Renal pelvis (tissue), 4 donors: ENCODE measurements around the gene TRIM67. TPM values are rescaled to one million over a fixed set of nuclear protein-coding genes. Genes with fewer than 3 reads are reported as not detected.
"Not testable (repeated sequence)": the region's sequence is repeated elsewhere in the genome, so short reads cannot be mapped to it uniquely, and the experiment has no call there.

Source experiments
- DNase-seq: peaks from one replicate; pipeline ENCODE4 v3.0.0-alpha.2; 2013
- polyA plus RNA-seq, 3 donors: library from polyadenylated mRNA; unstranded; fragments of 120-200 nt; gene quantifications; one replicate each; pipeline ENCODE4 v1.2.1, GENCODE V29; 2013; ENCODE audit not compliant: insufficient read length in 3 of 3

Gene TRIM67
- polyA plus RNA-seq, 3 donors: 0.08 to 0.11 (median 0.10) TPM

DNA sequence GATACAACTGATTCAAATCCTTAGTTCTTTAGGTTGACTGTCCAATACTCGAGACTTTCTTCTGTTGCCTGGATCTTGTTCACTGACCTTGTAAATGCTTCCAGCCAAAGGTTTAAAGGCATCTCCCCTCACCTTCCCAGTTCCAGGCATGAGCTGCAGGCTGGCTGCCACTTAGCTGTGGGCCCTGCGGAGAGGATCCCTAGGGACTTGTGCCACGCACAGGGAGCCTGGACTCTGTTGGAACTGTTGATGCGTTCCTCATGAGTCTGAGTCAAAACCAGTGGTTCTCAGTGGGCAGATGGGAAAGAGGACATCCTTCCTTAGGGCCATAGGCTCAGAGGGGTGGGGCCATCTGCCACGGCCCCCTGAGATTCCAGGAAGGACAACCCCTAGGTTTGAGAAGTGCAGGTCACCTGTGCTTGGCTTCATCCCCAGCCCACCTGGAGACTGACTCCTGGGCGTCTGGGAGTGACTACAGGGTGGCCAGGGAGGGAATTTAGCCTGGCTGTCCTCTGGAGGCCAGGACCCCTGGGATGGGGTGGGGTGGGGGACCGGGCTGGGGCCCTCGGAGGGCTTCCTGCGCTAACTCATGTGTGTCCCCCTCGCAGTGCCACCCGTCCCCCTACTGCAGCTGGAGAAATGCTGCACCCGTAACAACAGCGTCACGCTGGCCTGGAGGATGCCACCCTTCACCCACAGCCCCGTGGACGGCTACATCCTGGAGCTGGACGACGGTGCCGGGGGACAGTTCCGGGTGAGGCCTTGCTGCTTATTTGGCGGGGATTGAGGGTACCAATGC is 41.6 kb downstream of the TRIM67 start:
- DNase-seq: no peak

DNA sequence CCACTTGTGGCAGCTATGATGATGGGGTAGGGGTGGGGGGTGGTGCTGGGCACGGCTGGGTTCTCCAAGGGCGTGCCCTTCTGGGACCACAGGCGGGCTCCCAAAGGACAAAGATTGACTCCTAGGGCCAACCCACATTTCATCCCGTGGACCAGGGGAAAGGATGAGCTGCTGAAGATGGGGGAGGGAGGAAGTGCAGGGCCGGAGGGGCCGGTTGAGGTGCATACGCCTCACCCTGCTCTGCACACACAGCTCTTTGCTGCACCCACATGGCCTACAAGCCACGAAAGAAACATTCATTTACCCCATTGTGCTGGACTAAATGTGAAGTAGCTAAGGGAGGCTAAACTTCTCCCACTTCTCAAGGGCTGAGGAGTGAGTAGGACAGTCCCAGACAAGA is 45.0 kb downstream of the TRIM67 start:
- no peak for DNase-seq

DNA sequence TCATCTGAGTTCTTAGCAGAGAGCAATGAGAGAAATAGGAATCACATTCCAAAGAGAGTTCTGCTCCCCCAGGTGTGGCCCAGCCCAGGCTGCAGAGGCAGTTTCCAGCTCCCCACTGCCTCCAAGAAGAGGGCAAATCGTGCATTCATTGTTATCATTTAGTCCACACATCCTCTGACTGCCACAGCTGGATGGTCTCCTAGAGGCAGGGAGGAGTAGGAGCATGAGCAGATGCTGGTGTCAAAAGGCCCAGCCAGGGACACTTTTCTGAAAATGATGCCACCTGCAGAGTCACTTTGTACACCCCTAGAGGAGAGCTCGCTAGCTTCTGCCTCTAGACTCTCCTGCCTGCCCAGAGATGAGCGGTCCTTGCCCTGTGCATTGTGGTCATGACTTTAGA is 45.6 kb downstream of the TRIM67 start:
- no peak for DNase-seq

DNA sequence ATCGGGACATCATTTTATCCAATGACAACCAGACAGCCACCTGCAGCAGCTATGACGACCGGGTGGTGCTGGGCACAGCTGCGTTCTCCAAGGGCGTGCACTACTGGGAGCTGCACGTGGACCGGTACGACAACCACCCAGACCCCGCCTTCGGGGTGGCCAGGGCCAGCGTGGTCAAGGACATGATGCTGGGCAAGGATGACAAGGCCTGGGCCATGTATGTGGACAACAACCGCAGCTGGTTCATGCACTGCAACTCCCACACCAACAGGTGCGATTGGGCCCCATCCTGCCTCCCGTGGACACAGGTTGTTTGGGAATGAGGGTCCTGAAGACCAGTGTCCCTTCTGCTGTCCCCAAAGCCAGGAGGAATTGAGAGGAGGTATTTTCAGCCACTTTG is 47.1 kb downstream of the TRIM67 start:
- DNase-seq: no peak

DNA sequence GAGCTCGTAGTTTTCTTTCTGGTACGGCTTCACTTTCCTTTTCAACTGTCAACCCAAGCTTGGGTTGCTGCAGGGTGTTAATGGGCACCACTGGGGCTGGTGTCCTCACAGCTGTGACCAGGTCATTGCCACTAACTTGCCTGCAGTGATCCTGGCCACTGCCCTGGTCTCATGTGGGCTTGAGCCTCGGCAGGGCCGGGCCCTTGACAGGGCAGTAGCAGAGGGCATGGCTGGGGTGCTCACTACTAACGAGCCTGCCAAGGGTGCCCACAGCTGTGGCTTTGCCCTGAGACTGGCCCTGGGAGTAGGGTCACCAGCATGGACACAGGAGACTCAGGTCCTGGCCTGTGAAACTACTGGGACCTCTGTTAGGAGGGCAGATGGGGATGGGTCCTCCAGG is 47.7 kb downstream of the TRIM67 start:
- DNase-seq: no peak

DNA sequence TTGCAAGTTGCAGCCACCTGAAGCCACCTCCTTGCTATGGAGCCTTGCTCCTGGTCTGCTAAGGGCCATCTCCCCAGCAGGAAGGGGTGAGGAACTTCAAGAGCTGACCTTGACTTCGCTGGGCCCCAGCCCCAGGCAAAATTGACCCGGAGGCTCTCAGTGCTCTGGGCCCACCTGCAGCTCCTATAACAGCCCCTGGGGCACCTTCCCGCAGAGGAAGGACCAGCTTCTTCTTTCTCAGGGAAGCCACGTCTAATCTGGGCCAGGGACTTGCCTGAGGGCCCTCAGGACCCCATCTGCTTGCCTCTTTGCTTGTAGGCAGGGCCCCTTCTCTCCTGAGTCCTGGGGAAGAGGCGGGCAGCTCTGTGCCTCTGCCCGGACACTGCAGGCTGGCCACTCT is 48.3 kb downstream of the TRIM67 start:
- no peak for DNase-seq

DNA sequence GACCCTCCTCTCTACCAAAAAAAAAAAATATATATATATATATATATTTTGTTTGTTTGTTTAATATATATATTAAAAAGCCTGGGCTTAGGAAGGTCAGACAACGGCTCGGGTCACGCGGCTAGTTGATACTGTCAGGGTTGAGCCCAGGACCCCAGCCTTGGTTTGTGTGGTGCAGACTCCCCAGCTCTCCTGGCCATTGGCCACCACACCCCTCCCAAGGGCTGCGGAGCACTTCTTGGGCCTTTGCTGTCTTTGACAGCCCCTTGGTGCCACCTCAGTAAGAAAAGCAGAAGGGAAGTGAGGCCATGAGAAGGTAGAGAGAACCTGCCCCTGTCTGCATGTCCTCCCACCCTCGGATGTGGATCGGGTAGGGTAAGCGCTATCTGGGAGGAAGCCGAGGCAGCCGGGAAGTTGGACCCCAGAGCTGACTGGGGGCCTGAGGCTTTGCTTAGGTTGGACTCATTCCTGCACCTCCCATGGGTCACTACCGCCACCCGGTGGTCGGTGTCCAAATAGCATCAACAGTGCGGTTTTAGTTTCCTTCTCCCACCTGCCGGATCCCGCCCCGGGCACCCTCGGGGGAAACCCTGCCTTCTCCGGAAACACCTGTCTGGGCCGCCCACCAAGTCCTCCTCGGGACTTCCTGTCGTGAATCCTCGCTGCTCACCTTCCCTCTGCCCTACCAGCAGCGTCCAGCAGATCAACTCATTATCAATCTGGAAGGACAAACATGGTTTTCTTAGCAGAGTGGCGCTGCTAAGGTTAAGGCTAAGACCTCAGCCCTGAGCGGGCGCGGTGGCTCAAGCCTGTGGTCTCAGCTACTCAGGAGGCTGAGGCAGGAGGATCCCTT is 49.4 kb downstream of the TRIM67 start:
- peak; percentile 80 for DNase-seq

DNA sequence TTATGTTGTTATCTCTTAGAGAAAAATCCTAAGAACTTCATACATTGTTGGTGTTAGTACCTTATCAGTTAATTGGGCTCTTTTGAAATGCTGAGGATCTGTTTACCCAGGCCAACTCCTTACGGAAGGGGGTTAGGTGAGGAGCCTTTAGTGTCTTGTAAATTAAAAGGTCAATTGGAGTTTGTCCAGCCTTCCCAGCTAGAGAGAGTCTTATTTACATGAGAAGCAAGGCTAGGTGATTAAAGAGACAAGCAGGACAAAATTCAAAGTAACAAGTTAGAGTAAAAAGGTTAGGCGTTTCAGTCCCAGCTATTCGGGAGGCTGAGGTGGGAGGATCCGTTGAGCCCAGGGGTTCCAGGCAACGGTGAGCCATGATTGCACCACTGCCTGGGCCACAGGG is 50.4 kb downstream of the TRIM67 start:
- DNase-seq: not testable (repeated sequence)

DNA sequence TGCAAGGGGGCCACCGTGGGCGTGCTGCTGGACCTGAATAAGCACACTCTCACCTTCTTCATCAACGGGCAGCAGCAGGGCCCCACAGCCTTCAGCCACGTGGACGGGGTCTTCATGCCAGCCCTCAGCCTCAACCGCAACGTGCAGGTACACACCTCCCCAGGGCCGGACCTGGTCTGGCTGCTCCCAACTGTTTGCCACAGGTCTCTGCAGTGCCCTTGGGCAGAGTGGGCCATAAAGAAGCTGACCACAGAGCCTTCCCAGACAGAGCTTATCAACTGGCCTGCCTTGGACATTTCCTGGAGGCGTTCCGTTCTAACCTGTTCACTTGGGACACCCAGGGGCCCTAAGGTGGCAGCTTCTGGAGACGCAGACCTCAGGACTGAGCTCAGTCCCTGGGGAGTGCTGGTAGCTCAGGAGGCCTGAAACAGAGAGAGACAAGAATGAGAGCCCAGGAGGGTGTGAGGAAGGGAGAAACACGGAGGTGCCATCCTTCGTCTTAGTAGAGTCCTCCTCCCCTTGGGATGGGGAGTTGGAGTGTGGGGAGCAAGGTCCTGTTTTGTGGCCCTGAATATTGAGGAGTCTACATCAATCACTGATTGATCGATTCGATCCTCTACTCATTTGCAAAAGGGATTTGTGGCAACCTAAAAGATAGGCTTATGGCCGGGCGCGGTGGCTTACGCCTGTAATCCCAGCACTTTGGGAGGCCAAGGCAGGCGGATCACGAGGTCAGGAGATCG is 52.1 kb downstream of the TRIM67 start:
- DNase-seq: no peak

DNA sequence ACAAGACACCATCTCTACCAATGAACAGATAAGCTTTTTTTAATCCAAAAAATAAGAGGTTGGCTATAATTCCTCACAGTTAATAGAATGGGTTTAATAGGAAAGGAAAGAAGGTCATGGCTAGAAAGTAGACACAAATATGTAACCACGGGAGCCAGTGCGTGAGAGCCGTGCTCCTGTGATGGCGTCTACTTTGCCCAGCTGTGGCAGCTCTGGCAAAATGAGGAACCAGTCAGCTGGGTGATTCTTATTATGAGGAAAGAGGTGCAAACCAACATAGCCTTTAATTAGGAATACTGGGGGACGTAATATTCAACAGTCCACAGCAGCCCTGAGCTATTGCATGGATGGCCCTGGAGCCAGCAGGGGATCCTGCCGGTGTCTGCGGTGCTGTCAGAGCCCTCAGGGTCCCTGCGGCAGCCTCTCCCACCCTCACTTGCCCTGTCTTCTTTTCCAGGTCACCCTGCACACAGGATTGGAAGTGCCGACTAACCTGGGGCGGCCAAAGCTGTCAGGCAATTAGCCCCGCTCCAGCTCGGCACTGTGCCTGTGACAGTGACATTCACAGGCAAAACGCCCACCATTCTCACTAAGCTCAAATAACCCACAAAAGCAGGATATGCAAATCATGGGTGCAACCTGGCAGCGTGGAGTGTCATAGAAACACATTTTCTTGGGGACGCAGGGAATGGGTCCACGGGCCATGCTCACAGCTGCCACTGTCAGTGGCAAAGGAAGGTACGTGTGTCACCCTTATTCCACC is 53.2 kb downstream of the TRIM67 start:
- DNase-seq: no peak

DNA sequence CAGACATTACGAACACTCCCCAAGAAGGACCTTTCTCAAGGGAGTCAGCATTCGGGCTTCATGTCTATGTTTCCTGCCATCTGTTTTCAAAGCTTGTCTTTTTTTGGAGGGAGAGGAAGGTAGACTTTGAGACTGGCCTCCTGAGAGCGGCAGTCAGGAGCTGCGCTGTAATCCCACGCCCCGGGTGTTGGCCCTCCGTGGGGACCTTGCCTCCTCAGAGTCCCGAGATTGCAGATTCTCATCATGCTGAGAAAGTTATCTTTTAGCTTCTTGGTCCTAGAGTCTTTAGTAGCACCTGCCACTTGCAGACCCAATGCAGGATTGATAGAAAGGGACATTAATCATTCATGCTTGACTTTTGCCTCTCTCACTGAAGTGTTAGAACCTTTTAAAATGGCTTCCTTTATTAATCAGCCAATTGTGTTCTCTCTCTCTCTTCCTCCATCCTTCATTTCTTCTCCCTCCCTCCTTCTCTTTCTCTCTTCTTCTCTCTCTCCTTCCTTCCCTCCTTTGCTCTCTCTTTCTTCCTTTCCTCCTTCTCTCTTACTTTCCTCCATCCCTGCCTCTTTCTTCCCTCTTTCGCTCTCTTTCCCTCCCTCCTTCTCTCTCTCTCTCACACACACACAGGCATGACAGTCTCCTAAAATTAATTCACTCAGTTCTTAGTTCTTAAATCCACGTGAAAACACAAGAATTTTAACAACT is 54.0 kb downstream of the TRIM67 start:
- DNase-seq: no peak

DNA sequence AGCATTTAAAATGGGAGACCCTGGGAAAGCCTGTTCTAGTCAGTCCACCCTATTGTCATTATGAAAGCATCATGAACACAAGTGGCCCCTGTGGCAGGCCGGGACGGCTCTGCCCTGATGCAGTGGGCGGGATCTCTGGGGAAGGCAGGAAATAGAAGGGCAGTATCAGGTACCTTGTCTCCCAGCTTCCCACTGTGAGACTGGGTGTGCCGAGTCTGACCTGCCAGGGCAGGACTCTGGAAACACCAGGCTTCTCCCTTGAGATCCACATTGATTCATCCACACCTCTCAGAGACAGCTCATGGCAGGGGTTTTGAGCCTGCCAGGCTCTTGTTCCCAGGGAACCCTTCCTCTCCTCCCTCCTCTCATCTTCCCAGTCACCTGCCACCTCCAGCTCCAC is 54.6 kb downstream of the TRIM67 start:
- no peak for DNase-seq

DNA sequence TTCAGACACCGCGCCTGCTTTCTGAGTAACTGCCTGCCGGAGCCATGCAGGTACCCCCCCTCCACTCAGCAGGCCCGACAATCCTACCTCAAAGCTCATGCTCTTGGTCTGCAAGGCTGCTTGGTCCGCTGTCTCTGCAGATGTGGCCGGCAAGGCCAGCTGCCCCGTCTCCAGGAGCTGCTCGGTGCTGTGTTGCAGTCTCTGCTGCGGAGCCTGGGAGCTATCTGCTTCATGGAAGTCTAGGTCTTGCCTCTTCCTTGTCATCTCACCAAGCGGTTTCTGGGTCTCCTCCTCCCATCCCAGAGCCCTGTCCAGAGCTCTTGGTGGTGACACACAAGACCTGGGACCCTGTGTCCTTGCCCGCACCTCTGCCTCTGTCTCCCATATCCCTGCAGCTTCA is 55.2 kb downstream of the TRIM67 start:
- DNase-seq: no peak

DNA sequence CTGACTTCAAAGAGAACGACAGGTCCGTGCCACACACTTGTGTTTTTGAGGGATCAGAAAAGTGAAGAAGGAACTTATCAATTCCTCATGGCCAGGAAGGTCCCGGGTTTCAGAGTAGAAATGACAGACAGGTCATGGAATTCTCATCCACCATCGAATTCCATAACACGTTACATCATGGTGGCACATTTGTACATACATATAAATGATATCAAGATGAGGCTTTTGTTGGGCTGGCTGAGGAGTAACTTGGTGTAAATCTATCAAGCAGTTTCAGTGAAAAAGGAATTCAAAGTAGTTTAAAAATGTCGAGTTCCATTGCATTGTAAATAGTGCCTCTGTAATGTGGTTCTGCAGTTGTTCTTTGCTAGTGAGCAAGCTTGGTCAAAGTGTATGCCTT is 56.2 kb downstream of the TRIM67 start:
- DNase-seq: no peak

DNA sequence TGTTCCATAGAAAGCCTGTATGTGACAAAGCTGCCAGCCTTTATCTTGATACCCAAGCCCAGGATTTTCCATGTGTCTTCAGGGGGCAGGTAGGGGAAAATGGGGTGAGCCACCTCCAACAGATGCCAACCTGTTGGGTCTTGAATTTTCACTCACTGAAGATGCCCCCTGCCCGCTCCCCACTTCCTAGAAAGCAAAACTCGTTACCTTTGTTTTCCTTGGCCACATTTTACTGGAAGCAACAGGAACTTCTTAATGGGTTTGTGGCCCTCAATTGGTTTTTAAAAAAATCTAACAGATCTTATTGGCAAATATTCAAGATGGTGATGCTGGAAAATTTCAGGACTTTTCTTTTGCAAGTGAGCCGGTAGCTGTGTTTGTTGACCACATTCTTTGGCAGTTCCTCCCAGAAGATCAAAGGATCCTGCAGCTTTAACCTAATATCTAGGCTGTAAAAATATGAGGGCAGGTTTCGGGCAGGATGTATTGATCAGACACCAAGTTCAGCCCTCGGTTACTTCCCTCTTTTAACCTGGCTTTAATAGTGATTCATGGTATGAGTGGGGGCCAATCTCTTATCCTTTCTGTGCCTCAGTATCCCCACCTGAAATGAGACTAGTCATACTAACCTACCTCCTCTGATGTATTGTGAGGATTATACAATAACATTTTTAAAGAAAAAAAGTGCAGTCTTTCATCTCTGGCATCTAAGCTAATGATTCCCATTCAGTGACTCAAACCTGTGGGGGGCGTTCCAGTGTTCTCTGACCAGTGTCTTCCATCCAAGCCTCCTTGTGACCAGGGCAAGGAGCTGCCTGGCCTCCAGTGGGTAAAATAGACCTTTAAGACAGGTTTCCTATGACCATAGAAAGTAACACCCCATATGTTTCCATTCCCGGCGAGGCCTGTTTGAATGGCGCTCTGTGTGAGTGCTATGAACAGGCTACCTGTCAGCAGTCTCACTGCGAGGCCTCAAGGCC is 57.9 kb downstream of the TRIM67 start:
- DNase-seq: no peak

DNA sequence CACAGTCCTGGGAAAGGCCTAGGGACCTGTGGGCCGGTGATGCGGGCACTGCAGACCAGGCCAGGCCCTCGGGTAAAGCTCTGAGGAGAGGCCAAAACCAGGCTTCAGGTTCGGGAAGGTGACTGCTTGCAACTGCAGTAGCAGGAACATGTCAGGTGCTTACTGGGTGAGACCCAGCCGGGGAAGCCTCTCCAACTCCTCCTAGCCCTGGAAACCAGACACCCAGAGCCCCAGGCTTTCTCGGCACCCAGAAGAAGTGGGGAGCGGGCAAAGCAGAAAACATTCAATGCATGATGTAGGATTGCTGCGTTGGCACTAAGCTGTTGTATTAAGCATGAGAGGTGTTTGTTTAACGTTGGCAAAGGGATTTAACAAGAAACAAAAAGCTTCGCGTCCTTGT is 58.9 kb downstream of the TRIM67 start:
- no peak for DNase-seq

DNA sequence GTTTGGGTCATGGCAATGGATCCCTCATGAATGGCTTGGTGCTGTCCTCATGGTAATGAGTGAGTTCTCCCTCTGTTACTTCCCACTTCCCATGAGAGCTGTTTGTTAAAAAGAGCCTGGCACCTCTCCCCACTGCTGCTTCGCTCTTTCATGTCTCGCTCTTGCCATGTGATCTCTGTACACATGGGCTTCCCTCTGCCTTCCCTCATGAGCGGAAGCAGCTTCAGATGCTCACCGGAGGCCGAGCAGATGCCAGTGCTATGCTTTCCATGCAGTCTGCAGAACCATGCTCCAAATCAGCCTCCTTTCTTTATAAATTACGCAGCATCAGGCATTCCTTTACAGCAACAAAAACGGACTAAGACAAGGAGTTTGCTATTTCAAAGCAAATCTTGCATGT is 64.3 kb downstream of the TRIM67 start:
- no peak for DNase-seq

DNA sequence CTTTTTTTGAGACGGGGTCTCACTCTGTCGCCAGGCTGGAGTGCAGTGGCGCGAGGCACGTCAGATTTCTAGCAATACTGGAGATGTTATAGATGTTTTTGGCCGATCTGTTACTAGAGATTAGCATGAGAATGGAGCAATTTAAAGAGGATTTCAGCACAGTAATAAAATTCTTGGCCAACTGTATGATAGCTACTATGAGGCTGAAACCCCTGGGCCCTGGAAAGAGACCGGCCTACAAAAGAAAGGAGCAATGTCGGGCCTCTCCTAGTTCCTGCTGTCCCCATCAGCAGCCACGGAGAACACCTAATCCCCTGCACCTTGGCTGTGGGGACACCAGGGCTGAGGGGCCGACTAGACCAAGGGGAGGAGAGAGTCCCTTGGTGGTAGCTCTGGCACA is 69.7 kb downstream of the TRIM67 start:
- DNase-seq: no peak

DNA sequence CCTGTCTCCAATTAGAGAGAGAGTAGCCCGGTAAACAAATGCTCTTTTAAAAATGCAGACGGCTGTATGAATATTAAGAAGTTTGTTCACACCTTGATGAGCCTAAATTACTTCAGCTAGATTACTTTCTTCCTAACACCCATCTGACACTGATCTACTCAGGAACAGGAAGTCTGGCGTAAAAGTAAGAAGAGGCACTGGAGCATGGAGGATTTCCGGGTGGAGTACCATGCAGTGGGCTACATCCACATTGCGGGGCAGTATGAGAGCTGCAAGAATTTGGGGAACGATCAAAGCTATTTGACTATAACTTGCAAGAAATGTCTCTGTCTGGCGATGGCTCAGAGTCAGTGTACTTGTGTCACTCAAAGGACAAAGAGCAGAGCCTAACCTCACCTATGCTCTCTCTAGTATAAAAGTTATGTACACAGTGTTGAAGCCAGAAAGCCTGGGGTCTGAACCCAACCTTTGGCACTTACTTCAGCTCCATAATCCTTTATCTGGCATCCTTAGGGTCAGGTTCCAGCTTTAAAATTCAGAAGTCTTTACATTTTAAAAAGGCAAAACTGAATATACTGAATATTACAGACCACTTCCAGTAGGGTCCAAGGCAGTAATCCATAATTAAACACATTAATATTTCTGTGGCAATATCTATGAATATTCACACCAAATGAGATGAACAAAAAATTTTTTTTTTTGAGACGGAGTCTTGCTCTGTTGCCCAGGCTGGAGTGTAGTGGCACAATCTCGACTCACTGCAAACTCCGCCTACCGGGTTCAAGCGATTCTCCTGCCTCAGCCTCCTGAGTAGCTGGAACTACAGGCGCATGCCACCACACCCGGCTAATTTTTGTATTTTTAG is 71.2 kb downstream of the TRIM67 start:
- DNase-seq: no peak
